ENCODE measurements around the gene SLC8A3.

The SLC8A3 gene

GRCh38 chr14:70084226-70084625 lies 104.5 kb downstream of the SLC8A3 start:
- DNase-seq (ENCODE audit: insufficient read length) (no peak), FAIRE-seq (no peak)
- no peak for TF ChIP-seq TAF1 (IDR thresholded peaks at IDR 0.05; ENCODE audit: borderline replicate concordance, low read depth, low read length)
- no peak for TF ChIP-seq POLR2A (IDR thresholded peaks at IDR 0.05; ENCODE audit: low read depth, low read length)
- no peak for TF ChIP-seq POLR2AphosphoS5 (IDR thresholded peaks at IDR 0.05; ENCODE audit: low read depth, low read length)

- no peak for FAIRE-seq
- no peak for TF ChIP-seq POLR2AphosphoS5 (IDR thresholded peaks at IDR 0.05; ENCODE audit: low read depth, low read length)
- TF ChIP-seq TAF1 (IDR thresholded peaks at IDR 0.05; ENCODE audit: borderline replicate concordance, low read depth, low read length), result no peak
- no peak for TF ChIP-seq POLR2A (IDR thresholded peaks at IDR 0.05; ENCODE audit: low read depth, low read length)
These were observed 106.4 kb downstream of the SLC8A3 start for GRCh38 chr14:70082394-70082793.

GRCh38 chr14:70080076-70080475 lies 108.7 kb downstream of the SLC8A3 start:
- TF ChIP-seq POLR2AphosphoS5 (IDR thresholded peaks at IDR 0.05; ENCODE audit: low read depth, low read length) (no peak), TAF1 (IDR thresholded peaks at IDR 0.05; ENCODE audit: borderline replicate concordance, low read depth, low read length) (no peak), POLR2A (IDR thresholded peaks at IDR 0.05; ENCODE audit: low read depth, low read length) (no peak)
- DNase-seq (ENCODE audit: insufficient read length) (no peak), FAIRE-seq (no peak)

More at GRCh38 chr14:70082394-70082793, 106.4 kb downstream of the SLC8A3 start:
- no peak for DNase-seq (ENCODE audit: insufficient read length)

- DNase-seq (ENCODE audit: insufficient read length), result no peak
- no peak for FAIRE-seq
- TF ChIP-seq TAF1 (IDR thresholded peaks at IDR 0.05; ENCODE audit: borderline replicate concordance, low read depth, low read length) (no peak), POLR2AphosphoS5 (IDR thresholded peaks at IDR 0.05; ENCODE audit: low read depth, low read length) (no peak), POLR2A (IDR thresholded peaks at IDR 0.05; ENCODE audit: low read depth, low read length) (no peak)
These were observed 110.4 kb downstream of the SLC8A3 start for GRCh38 chr14:70078329-70078728.

- FAIRE-seq (no peak), DNase-seq (ENCODE audit: insufficient read length) (no peak)
- no peak for TF ChIP-seq POLR2A (IDR thresholded peaks at IDR 0.05; ENCODE audit: low read depth, low read length)
- no peak for TF ChIP-seq POLR2AphosphoS5 (IDR thresholded peaks at IDR 0.05; ENCODE audit: low read depth, low read length)
- TF ChIP-seq TAF1 (IDR thresholded peaks at IDR 0.05; ENCODE audit: borderline replicate concordance, low read depth, low read length), result no peak
These were observed 111.0 kb downstream of the SLC8A3 start for GRCh38 chr14:70077720-70078119.

- TF ChIP-seq TAF1 (IDR thresholded peaks at IDR 0.05; ENCODE audit: borderline replicate concordance, low read depth, low read length) (no peak), POLR2AphosphoS5 (IDR thresholded peaks at IDR 0.05; ENCODE audit: low read depth, low read length) (no peak), POLR2A (IDR thresholded peaks at IDR 0.05; ENCODE audit: low read depth, low read length) (no peak)
- FAIRE-seq, result no peak
- DNase-seq (ENCODE audit: insufficient read length), result no peak
These were observed 111.7 kb downstream of the SLC8A3 start for GRCh38 chr14:70077005-70077404.

- FAIRE-seq, result no peak
- DNase-seq (ENCODE audit: insufficient read length), result peak; percentile 38
- TF ChIP-seq POLR2A (IDR thresholded peaks at IDR 0.05; ENCODE audit: low read depth, low read length), result no peak
- TF ChIP-seq POLR2AphosphoS5 (IDR thresholded peaks at IDR 0.05; ENCODE audit: low read depth, low read length), result no peak
- no peak for TF ChIP-seq TAF1 (IDR thresholded peaks at IDR 0.05; ENCODE audit: borderline replicate concordance, low read depth, low read length)
These were observed 114.7 kb downstream of the SLC8A3 start for GRCh38 chr14:70073924-70074566.

- no peak for FAIRE-seq
- TF ChIP-seq POLR2AphosphoS5 (IDR thresholded peaks at IDR 0.05; ENCODE audit: low read depth, low read length), result no peak
- TF ChIP-seq TAF1 (IDR thresholded peaks at IDR 0.05; ENCODE audit: borderline replicate concordance, low read depth, low read length), result no peak
- no peak for TF ChIP-seq POLR2A (IDR thresholded peaks at IDR 0.05; ENCODE audit: low read depth, low read length)
- DNase-seq (ENCODE audit: insufficient read length), result no peak
These were observed 119.6 kb downstream of the SLC8A3 start for GRCh38 chr14:70069186-70069585.

- DNase-seq (ENCODE audit: insufficient read length) (no peak), FAIRE-seq (no peak)
- no peak for TF ChIP-seq POLR2A (IDR thresholded peaks at IDR 0.05; ENCODE audit: low read depth, low read length)
- no peak for TF ChIP-seq TAF1 (IDR thresholded peaks at IDR 0.05; ENCODE audit: borderline replicate concordance, low read depth, low read length)
- no peak for TF ChIP-seq POLR2AphosphoS5 (IDR thresholded peaks at IDR 0.05; ENCODE audit: low read depth, low read length)
These were observed 120.9 kb downstream of the SLC8A3 start for GRCh38 chr14:70067810-70068209.

GRCh38 chr14:70064136-70064865 lies 124.5 kb downstream of the SLC8A3 start:
- DNase-seq (ENCODE audit: insufficient read length) (no peak), FAIRE-seq (no peak)
- TF ChIP-seq TAF1 (IDR thresholded peaks at IDR 0.05; ENCODE audit: borderline replicate concordance, low read depth, low read length) (no peak), POLR2AphosphoS5 (IDR thresholded peaks at IDR 0.05; ENCODE audit: low read depth, low read length) (no peak), POLR2A (IDR thresholded peaks at IDR 0.05; ENCODE audit: low read depth, low read length) (no peak)

GRCh38 chr14:70061108-70061507 lies 127.6 kb downstream of the SLC8A3 start:
- FAIRE-seq, result no peak
- DNase-seq (ENCODE audit: insufficient read length), result no peak
- TF ChIP-seq POLR2AphosphoS5 (IDR thresholded peaks at IDR 0.05; ENCODE audit: low read depth, low read length) (no peak), TAF1 (IDR thresholded peaks at IDR 0.05; ENCODE audit: borderline replicate concordance, low read depth, low read length) (no peak), POLR2A (IDR thresholded peaks at IDR 0.05; ENCODE audit: low read depth, low read length) (no peak)

- no peak for FAIRE-seq
- no peak for DNase-seq (ENCODE audit: insufficient read length)
- TF ChIP-seq POLR2AphosphoS5 (IDR thresholded peaks at IDR 0.05; ENCODE audit: low read depth, low read length), result no peak
- no peak for TF ChIP-seq POLR2A (IDR thresholded peaks at IDR 0.05; ENCODE audit: low read depth, low read length)
- TF ChIP-seq TAF1 (IDR thresholded peaks at IDR 0.05; ENCODE audit: borderline replicate concordance, low read depth, low read length), result no peak
These were observed 129.2 kb downstream of the SLC8A3 start for GRCh38 chr14:70059545-70059944.

All from GM12892 (cell line).